HEK293 (cell line): ENCODE results near the gene C9orf78.
A peak's percentile ranks its signal among the peaks of the same experiment; 100 is the strongest.

ENCODE experiments used
- EGR2 ChIP-seq: fragments of 450-650 bp; formaldehyde crosslinking; IDR thresholded peaks from 2 replicates; pipeline ENCODE4 v1.5.1; 2016; ENCODE audit warnings: low read depth, missing biosample characterization, missing genetic modification characterization
- GLI2 ChIP-seq: fragments of 450-650 bp; formaldehyde crosslinking; IDR thresholded peaks from 2 replicates; pipeline ENCODE4; 2017; ENCODE audit warnings: missing biosample characterization, missing genetic modification characterization, low read depth, borderline replicate concordance
- OVOL3 ChIP-seq: fragments of 450-650 bp; formaldehyde crosslinking; IDR thresholded peaks from 2 replicates; pipeline ENCODE4 v1.5.1; 2016; ENCODE audit warnings: missing biosample characterization, missing genetic modification characterization
- PRDM10 ChIP-seq: fragments of 450-650 bp; formaldehyde crosslinking; IDR thresholded peaks from 2 replicates; pipeline ENCODE4 v1.5.1; 2016; ENCODE audit warnings: missing biosample characterization, missing genetic modification characterization
- REPIN1 ChIP-seq: fragments of 450-650 bp; formaldehyde crosslinking; IDR thresholded peaks from 2 replicates; pipeline ENCODE4 v1.5.1; 2017; ENCODE audit warnings: missing biosample characterization, missing genetic modification characterization, low read depth
- SP7 ChIP-seq: fragments of 450-650 bp; formaldehyde crosslinking; IDR thresholded peaks from 2 replicates; pipeline ENCODE4 v1.5.1; 2016; ENCODE audit warnings: missing biosample characterization, missing genetic modification characterization
- TRIM28 ChIP-seq: IDR thresholded peaks from 2 replicates; pipeline ENCODE4 v1.6.1; 2011; ENCODE audit warnings: low read length, control low read depth, borderline replicate concordance
- ZBTB11 ChIP-seq: fragments of 450-650 bp; formaldehyde crosslinking; conservative IDR thresholded peaks from 2 replicates; pipeline ENCODE4 v1.5.1; 2016; ENCODE audit warnings: low read depth, missing biosample characterization, missing genetic modification characterization
- ZBTB21 ChIP-seq: fragments of 450-650 bp; formaldehyde crosslinking; IDR thresholded peaks from 2 replicates; pipeline ENCODE4 v1.5.1; 2017; ENCODE audit warnings: missing biosample characterization, missing genetic modification characterization
- ZBTB7A ChIP-seq: fragments of 450-650 bp; formaldehyde crosslinking; IDR thresholded peaks from 2 replicates; pipeline ENCODE4 v1.5.1; 2016; ENCODE audit warnings: low read depth, missing biosample characterization, missing genetic modification characterization
- ZFP37 ChIP-seq: fragments of 450-650 bp; formaldehyde crosslinking; IDR thresholded peaks from 2 replicates; pipeline ENCODE4 v1.5.1; 2016; ENCODE audit warnings: missing biosample characterization, missing genetic modification characterization
- ZNF112 ChIP-seq: fragments of 450-650 bp; formaldehyde crosslinking; IDR thresholded peaks from 2 replicates; pipeline ENCODE4 v1.5.0; 2017; ENCODE audit warnings: missing biosample characterization, missing genetic modification characterization
- ZNF146 ChIP-seq: fragments of 450-650 bp; formaldehyde crosslinking; IDR thresholded peaks from 2 replicates; pipeline ENCODE4 v1.5.1; 2016; ENCODE audit warnings: missing biosample characterization, missing genetic modification characterization
- ZNF148 ChIP-seq: fragments of 450-650 bp; formaldehyde crosslinking; IDR thresholded peaks from 2 replicates; pipeline ENCODE4 v1.5.0; 2017; ENCODE audit warnings: missing biosample characterization, missing genetic modification characterization, borderline replicate concordance
- ZNF214 ChIP-seq: fragments of 450-650 bp; formaldehyde crosslinking; IDR thresholded peaks from 2 replicates; pipeline ENCODE4 v1.5.1; 2017; ENCODE audit warnings: missing biosample characterization, mild to moderate bottlenecking, missing genetic modification characterization, borderline replicate concordance
- ZNF248 ChIP-seq: fragments of 450-650 bp; formaldehyde crosslinking; IDR thresholded peaks from 2 replicates; pipeline ENCODE4 v1.5.1; 2017; ENCODE audit warnings: missing biosample characterization, missing genetic modification characterization
- ZNF26 ChIP-seq: fragments of 450-650 bp; formaldehyde crosslinking; IDR thresholded peaks from 2 replicates; pipeline ENCODE4 v1.5.1; 2016; ENCODE audit warnings: missing biosample characterization, missing genetic modification characterization
- ZNF366 ChIP-seq: fragments of 450-650 bp; formaldehyde crosslinking; conservative IDR thresholded peaks from 2 replicates; pipeline ENCODE4 v1.5.1; 2016; ENCODE audit warnings: missing biosample characterization, missing genetic modification characterization
- ZNF558 ChIP-seq: fragments of 450-650 bp; formaldehyde crosslinking; IDR thresholded peaks from 2 replicates; pipeline ENCODE4 v1.5.1; 2016; ENCODE audit warnings: missing biosample characterization, missing genetic modification characterization
- ZNF560 ChIP-seq: fragments of 450-650 bp; formaldehyde crosslinking; IDR thresholded peaks from 2 replicates; pipeline ENCODE4 v1.5.1; 2017; ENCODE audit warnings: missing biosample characterization, missing genetic modification characterization, borderline replicate concordance
- ZNF585B ChIP-seq: fragments of 450-650 bp; formaldehyde crosslinking; IDR thresholded peaks from 2 replicates; pipeline ENCODE4 v1.5.1; 2016; ENCODE audit warnings: missing biosample characterization, missing genetic modification characterization
- ZNF624 ChIP-seq: fragments of 450-650 bp; formaldehyde crosslinking; IDR thresholded peaks from 2 replicates; pipeline ENCODE4 v1.5.1; 2017; ENCODE audit warnings: missing biosample characterization, missing genetic modification characterization
- ZNF629 ChIP-seq: fragments of 450-650 bp; formaldehyde crosslinking; IDR thresholded peaks from 2 replicates; pipeline ENCODE4 v1.5.1; 2017; ENCODE audit warnings: missing biosample characterization, missing genetic modification characterization
- ZNF747 ChIP-seq: fragments of 450-650 bp; formaldehyde crosslinking; IDR thresholded peaks from 2 replicates; pipeline ENCODE4 v1.5.1; 2016; ENCODE audit warnings: missing biosample characterization, missing genetic modification characterization
- ZSCAN4 ChIP-seq: fragments of 450-650 bp; formaldehyde crosslinking; IDR thresholded peaks from 2 replicates; pipeline ENCODE4 v1.5.1; 2017; ENCODE audit warnings: missing biosample characterization, missing genetic modification characterization
- TF ChIP-seq, protein P1 (sequence below): fragments of 450-650 bp; formaldehyde crosslinking; IDR thresholded peaks from 2 replicates; pipeline ENCODE4; 2016; ENCODE audit warnings: missing biosample characterization, missing genetic modification characterization

The C9orf78 gene

DNA sequence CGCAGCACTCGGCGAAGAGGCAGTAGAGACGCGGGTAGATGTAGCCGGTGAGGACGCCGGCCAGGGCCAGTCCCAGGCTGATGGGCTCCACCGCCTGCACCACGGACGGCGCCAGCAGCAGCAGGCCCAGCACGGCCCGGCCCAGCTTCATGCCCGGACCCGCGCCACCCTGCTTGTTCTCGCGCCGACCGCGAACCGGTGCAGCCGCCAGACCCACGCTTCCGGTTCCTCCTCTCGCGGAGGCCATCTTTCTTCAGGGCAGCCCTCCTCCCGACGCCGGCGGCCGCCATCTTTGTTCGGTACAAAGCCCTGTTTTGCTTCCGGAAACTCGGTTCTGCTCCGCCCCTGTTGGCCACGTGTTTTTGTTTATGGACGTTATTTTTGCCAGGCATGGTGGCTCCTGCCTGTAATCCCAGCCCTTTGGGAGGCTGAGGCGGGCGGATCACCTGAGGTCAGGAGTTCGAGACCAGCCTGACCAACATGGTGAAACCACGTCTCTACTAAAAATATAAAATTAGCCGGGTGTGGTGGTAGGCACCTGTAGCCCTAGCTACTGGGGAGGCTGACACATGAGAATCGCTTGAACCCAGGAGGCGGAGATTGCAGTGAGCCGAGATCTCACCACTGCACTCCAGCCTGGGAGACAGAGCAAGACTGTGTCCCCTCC lies 11.0 kb downstream of the C9orf78 start, which contains the start of gene TOR1A (continued):
- TF ChIP-seq EGR2 (tag by site-specific recombination) (peak; percentile 70), ZSCAN4 (tag by site-specific recombination) (0 out of 2 replicates have a peak, but pooled peaks have one; percentile 29), ZFP37 (tag by site-specific recombination) (no peak), ZBTB11 (peak; percentile 97), ZBTB21 (tag by site-specific recombination) (peak; percentile 54; the same call in 1 of the 2 replicates), ZNF214 (tag by site-specific recombination) (no peak), ZNF146 (tag by site-specific recombination) (no peak), SP7 (peak; percentile 78; the same call in 1 of the 2 replicates), ZNF112 (tag by site-specific recombination) (no peak), ZNF26 (tag by site-specific recombination) (no peak), ZNF560 (no peak), PRDM10 (peak; percentile 55; the same call in 1 of the 2 replicates), TRIM28 (no peak), ZNF624 (no peak), ZNF148 (tag by site-specific recombination) (no peak), ZBTB7A (tag by site-specific recombination) (no peak), OVOL3 (tag by site-specific recombination) (no peak; the same call in 1 of the 2 replicates), ZNF629 (tag by site-specific recombination) (peak; percentile 83), ZNF366 (tag by site-specific recombination) (no peak; the same call in 1 of the 2 replicates), REPIN1 (tag by site-specific recombination) (peak; percentile 95), GLI2 (tag by site-specific recombination) (no peak), ZNF585B (no peak), ZNF747 (tag by site-specific recombination) (no peak), ZNF558 (no peak; the same call in 1 of the 2 replicates), ZNF248 (tag by site-specific recombination) (no peak)
- TF ChIP-seq, protein P1, sequence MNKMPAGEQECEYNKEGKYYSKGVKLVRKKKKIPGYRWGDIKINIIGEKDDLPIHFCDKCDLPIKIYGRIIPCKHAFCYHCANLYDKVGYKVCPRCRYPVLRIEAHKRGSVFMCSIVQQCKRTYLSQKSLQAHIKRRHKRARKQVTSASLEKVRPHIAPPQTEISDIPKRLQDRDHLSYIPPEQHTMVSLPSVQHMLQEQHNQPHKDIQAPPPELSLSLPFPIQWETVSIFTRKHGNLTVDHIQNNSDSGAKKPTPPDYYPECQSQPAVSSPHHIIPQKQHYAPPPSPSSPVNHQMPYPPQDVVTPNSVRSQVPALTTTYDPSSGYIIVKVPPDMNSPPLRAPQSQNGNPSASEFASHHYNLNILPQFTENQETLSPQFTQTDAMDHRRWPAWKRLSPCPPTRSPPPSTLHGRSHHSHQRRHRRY (tag by site-specific recombination) = no peak
